Esophagus muscularis mucosa (tissue), 4 donors: Measurements from ENCODE around the gene PTPRE. TPM values are rescaled to one million over a fixed set of nuclear protein-coding genes. Genes with fewer than 3 reads are reported as not detected.

Experiments used
- DNase-seq: peaks from one replicate; pipeline ENCODE4 v3.0.0-alpha.2; 2017; ENCODE audit errors: extremely low spot score
- H3K27ac ChIP-seq, 4 donors: fragments of 200-600 bp; sonication (generic); replicated peaks in 1 of 4; 1 replicate in 3 of 4; 2 replicates in 1 of 4; pipeline ENCODE4 v1.5.1; 2016 to 2019; ENCODE audit warnings: mild to moderate bottlenecking in 1 of 4
- H3K27me3 ChIP-seq, 4 donors: fragments of 200-600 bp; sonication (generic); one replicate each; pipeline versions ENCODE4 v1.5.1 to v1.6.0; 2016 to 2019
- H3K36me3 ChIP-seq, 4 donors: fragments of 200-600 bp; sonication (generic); one replicate each; pipeline ENCODE4 v1.5.1; 2016 to 2019
- H3K4me1 ChIP-seq, 4 donors: fragments of 200-600 bp; sonication (generic); one replicate each; pipeline ENCODE4 v1.5.1; 2016 to 2019
- H3K4me3 ChIP-seq, 4 donors: fragments of 200-600 bp; sonication (generic); 1 replicate in 2 of 4; 2 replicates in 2 of 4; pipeline ENCODE4 v1.5.1; 2016 to 2019; ENCODE audit warnings: mild to moderate bottlenecking in 4 of 4, moderate library complexity in 1 of 4
- H3K9me3 ChIP-seq, 4 donors: fragments of 200-600 bp; sonication (generic); 1 replicate in 3 of 4; 2 replicates in 1 of 4; pipeline ENCODE4 v1.5.1; 2016 to 2019
- EP300 ChIP-seq: sonication (generic); formaldehyde crosslinking; IDR thresholded peaks from one replicate; pipeline ENCODE4 v1.6.1; 2017; ENCODE audit warnings: antibody characterized with exemption
- POLR2A ChIP-seq: fragments of 450-650 bp; IDR thresholded peaks from one replicate; pipeline ENCODE4 v1.6.1; 2017; ENCODE audit warnings: antibody characterized with exemption, moderate library complexity, mild to moderate bottlenecking, low read depth
- POLR2AphosphoS5 ChIP-seq, 2 donors: sonication (generic); formaldehyde crosslinking; IDR thresholded peaks; one replicate each; pipeline ENCODE4 v1.6.1; 2017; ENCODE audit warnings: antibody characterized with exemption in 2 of 2
- WGBS: methylation state at CpG from one replicate; pipeline ENCODE4 v1.1.5; 2018; 5-methylcytosine and 5-hydroxymethylcytosine counted together
- intact Hi-C: fragments of 100-400 bp; cut with DNase I; formaldehyde crosslinking; loops from one replicate; pipeline ENCODE4 v1.15.1; 2023
- total RNA-seq, 4 donors: library from RNA; depleted of rRNA; stranded (reverse); fragments of >200 nt; gene quantifications; one replicate each; pipeline versions ENCODE4 v1.1.0 to v1.2.1, GENCODE V29; 2016
- TF ChIP-seq, protein P1 (sequence below), 3 experiments: fragments of 200-600 bp in 2 of 3; fragments of 450-650 bp in 1 of 3; sonication (generic) in 2 of 3; IDR thresholded peaks; one replicate each; pipeline ENCODE4 v1.5.1; 2017 to 2019; ENCODE audit warnings: antibody characterized with exemption in 3 of 3, mild to moderate bottlenecking in 2 of 3, moderate library complexity in 1 of 3

The PTPRE gene
- total RNA-seq, 4 donors from 2014 or later = 8.7 to 22.4 (median 13.3) TPM

DNA sequence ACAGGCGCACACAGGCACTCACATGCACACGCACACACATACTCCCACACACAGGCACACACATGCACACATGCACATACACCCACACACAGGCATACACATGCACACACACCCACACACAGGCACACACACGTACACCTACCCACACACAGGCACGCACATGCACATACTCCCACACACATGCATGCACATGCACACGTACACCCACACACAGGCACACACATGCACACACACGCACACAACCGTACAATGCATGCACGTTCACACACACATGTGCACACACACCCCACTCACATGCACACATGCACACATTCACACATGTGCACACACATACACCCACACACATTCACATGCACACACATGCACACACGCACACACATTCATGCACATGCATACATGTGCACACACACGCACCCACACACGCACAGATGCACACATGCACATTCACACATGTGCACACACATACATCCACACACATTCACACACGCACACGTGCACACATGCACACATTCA lies 160.0 kb downstream of the PTPRE start:
- H3K9me3 ChIP-seq = no peaks in the 10 kb centered on the region

DNA sequence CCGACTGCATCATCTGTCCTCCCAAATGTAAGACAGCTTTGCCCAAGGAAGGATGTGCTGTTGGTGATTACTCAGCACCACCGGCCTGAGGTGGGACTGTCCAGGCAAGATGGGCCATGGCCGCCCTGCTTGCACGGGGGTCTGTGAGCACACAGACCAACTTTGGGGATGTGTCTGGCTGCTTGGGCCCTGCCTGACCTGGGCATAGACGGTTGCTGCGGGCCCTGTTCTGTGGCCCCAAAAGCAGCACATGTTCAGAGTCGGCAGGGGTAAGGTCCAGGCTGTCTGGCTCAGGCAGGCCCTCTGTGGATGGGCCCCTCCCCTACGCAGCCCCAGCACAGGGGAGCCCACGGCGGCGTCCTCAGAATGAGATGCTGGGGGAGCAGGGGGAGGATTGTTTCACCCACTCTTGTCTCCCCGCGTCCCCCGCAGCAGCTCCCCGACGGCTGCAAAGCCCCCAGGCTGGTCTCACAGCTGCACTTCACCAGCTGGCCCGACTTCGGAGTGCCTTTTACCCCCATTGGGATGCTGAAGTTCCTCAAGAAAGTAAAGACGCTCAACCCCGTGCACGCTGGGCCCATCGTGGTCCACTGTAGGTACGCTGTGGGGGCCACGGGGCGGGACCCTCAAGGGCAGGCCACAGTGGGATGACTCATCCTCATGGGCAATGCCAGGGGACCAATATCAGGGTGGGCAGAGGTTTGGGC lies 160.9 kb downstream of the PTPRE start:
- DNase-seq = no peak
- intact Hi-C loops = no loop called here
- peaks cover 14 to 32% (median 25%) of the 10 kb centered on the region in 4 donors for H3K4me1 ChIP-seq
- peaks cover 0 to 19% (median 0%) of the 10 kb centered on the region in 4 donors for H3K27me3 ChIP-seq
- 99% methylated on average over 17 of the region's 25 CpGs for WGBS
- H3K4me3 ChIP-seq = no peak overlapping the region
- no peaks in the 10 kb centered on the region for H3K9me3 ChIP-seq
- no peak for TF ChIP-seq POLR2AphosphoS5 (IDR thresholded peaks at IDR 0.05)
- TF ChIP-seq POLR2A = no peak
- TF ChIP-seq, protein P1, sequence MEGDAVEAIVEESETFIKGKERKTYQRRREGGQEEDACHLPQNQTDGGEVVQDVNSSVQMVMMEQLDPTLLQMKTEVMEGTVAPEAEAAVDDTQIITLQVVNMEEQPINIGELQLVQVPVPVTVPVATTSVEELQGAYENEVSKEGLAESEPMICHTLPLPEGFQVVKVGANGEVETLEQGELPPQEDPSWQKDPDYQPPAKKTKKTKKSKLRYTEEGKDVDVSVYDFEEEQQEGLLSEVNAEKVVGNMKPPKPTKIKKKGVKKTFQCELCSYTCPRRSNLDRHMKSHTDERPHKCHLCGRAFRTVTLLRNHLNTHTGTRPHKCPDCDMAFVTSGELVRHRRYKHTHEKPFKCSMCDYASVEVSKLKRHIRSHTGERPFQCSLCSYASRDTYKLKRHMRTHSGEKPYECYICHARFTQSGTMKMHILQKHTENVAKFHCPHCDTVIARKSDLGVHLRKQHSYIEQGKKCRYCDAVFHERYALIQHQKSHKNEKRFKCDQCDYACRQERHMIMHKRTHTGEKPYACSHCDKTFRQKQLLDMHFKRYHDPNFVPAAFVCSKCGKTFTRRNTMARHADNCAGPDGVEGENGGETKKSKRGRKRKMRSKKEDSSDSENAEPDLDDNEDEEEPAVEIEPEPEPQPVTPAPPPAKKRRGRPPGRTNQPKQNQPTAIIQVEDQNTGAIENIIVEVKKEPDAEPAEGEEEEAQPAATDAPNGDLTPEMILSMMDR (IDR thresholded peaks at IDR 0.05) = no peak
- no peak for TF ChIP-seq EP300
- H3K36me3 ChIP-seq = peaks cover 9 to 85% (median 36%) of the 10 kb centered on the region in 4 donors
- H3K27ac ChIP-seq = no peak overlapping the region

More for the DNA sequence above, 160.0 kb downstream of the PTPRE start:
- Histone ChIP-seq H3K36me3 (peaks cover 8 to 83% (median 32%) of the 10 kb centered on the region in 4 donors), H3K4me3 (no peak overlapping the region), H3K27me3 (peaks cover 0 to 23% (median 0%) of the 10 kb centered on the region in 4 donors), H3K27ac (no peak overlapping the region), H3K4me1 (peaks cover 18 to 39% (median 33%) of the 10 kb centered on the region in 4 donors)
- 84% methylated on average over 13 of the region's 13 CpGs for WGBS
- TF ChIP-seq POLR2A = no peak
- no peak for TF ChIP-seq POLR2AphosphoS5 (IDR thresholded peaks at IDR 0.05)
- TF ChIP-seq, protein P1 (IDR thresholded peaks at IDR 0.05) = no peak
- intact Hi-C loops = no loop called here
- DNase-seq = no peak

DNA sequence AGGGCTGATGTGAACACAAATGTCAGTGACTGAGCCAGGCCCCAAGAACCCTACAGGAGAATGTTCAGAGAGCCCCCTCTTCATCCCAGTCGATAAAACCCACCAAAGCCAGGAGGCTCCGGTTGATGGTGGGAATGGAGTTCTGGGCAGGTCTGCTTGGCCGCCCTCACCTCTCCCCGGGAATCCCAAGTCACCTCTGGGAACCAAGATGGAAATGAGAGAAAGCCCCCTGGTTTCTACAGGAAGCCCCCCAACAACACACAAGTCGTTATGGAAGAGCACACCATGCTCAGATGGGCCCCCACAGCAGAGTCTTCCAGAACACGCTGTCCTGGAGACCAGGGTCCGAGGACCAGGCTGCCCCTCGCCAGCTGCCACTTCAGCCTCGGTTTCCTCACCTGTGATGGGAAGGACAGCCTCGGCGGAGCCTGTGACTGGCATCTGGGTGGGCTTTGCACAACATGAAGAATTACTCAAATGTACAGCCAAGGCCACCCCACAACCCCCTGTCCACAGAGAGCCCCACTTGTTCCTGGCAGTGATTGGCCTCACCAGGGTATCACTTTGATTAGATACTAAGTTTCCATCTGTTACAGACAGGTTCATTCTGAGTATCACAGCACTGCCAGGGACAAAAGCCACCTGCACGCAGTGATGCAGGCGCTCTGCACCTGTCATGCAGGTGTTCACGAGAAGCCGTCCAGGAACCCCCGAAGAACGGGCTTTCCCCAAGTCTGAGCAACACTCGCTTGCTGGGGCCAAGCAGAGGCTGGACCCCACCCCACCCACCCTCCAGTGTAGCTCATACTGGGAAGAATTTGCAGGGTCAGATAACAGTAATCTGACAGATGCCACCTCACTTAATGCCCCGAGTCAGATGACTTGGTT lies 161.7 kb downstream of the PTPRE start:
- Histone ChIP-seq H3K27ac (no peak overlapping the region), H3K27me3 (peaks cover 0 to 19% (median 0%) of the 10 kb centered on the region in 4 donors), H3K9me3 (no peaks in the 10 kb centered on the region), H3K4me3 (no peak overlapping the region), H3K36me3 (peaks cover 9 to 93% (median 42%) of the 10 kb centered on the region in 4 donors), H3K4me1 (peaks cover 12 to 24% (median 18%) of the 10 kb centered on the region in 4 donors)
- WGBS = 79% methylated on average over 8 of the region's 19 CpGs
- intact Hi-C loops = no loop called here
- TF ChIP-seq POLR2A = no peak
- TF ChIP-seq, protein P1 (IDR thresholded peaks at IDR 0.05) = no peak
- no peak for TF ChIP-seq EP300
- TF ChIP-seq POLR2AphosphoS5 (IDR thresholded peaks at IDR 0.05) = no peak
- DNase-seq = no peak

DNA sequence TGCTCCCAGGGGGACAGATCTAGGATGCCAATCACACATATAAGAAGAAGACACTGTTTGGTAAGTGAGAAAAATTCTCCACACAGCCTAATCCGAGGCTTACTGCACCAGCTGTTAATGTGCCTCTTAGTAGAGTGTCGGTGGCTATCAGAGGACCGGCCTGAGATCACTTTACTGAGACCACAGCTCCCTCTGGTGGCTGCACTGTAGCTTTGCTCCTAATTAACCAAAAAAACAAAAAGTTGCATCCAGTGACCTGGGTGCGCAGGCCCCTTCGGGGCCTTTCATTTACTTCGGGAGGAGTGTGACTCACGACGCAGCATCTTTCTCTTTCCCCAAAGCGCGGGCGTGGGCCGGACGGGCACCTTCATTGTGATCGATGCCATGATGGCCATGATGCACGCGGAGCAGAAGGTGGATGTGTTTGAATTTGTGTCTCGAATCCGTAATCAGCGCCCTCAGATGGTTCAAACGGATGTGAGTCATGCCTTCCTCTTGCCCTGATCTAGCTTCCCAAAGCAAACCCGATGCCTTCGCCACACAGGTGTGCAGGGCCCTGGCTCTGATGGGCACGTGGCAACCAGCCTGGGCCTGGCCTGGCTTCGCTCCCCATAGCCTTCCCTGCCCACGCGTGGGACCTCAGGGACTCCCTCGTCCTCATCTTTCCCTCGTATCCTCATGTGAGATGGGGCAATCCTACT lies 162.6 kb downstream of the PTPRE start:
- intact Hi-C loops = loop anchor here (10.0 kb wide), 1 partner anchor 165 kb away; the partner anchor contains the start of gene PTPRE

More for the DNA sequence above, 162.6 kb downstream of the PTPRE start:
- no peak overlapping the region for H3K4me3 ChIP-seq
- peaks cover 14 to 96% (median 45%) of the 10 kb centered on the region in 4 donors for H3K36me3 ChIP-seq
- peaks cover 5 to 15% (median 9%) of the 10 kb centered on the region in 4 donors for H3K4me1 ChIP-seq
- WGBS = 31% methylated on average over 18 of the region's 28 CpGs
- H3K27ac ChIP-seq = no peak overlapping the region
- no peak for TF ChIP-seq POLR2AphosphoS5 (IDR thresholded peaks at IDR 0.05)
- TF ChIP-seq, protein P1 (IDR thresholded peaks at IDR 0.05) = peak; percentile 78 to 84 (median 82)
- H3K9me3 ChIP-seq = no peaks in the 10 kb centered on the region
- H3K27me3 ChIP-seq = peaks cover 0 to 11% (median 0%) of the 10 kb centered on the region in 4 donors
- DNase-seq = no peak
